Trophoblast cell (in vitro differentiated cells and primary cell): ENCODE results near the gene SLC43A2.

ENCODE experiments used
- DNase-seq, 2 donors: peaks; one replicate each; pipeline ENCODE4 v3.0.0-alpha.2; 2016
- H2AFZ ChIP-seq: 2 replicates; pipeline ENCODE4 v1.6.1; 2013; ENCODE audit warnings: low read length, moderate library complexity, mild to moderate bottlenecking; ENCODE audit not compliant: insufficient read depth, poor library complexity
- H2AK5ac ChIP-seq: 2 replicates; pipeline ENCODE4 v1.6.1; 2013; ENCODE audit warnings: mild to moderate bottlenecking, low read length
- H2BK120ac ChIP-seq: 2 replicates; pipeline ENCODE4 v1.6.1; 2013; ENCODE audit warnings: low read length, mild to moderate bottlenecking, moderate library complexity; ENCODE audit not compliant: insufficient read depth, poor library complexity
- H2BK12ac ChIP-seq: 2 replicates; pipeline ENCODE4 v1.6.1; 2013; ENCODE audit warnings: mild to moderate bottlenecking, low read length, moderate library complexity
- H2BK5ac ChIP-seq: 2 replicates; pipeline ENCODE4 v1.6.1; 2013; ENCODE audit warnings: low read length, low read depth, moderate library complexity, mild to moderate bottlenecking; ENCODE audit not compliant: poor library complexity
- H3K14ac ChIP-seq: 2 replicates; pipeline ENCODE4 v1.6.1; 2013; ENCODE audit warnings: mild to moderate bottlenecking, low read length
- H3K18ac ChIP-seq: 2 replicates; pipeline ENCODE4 v1.6.1; 2013; ENCODE audit warnings: mild to moderate bottlenecking, low read length
- H3K23ac ChIP-seq: 2 replicates; pipeline ENCODE4 v1.6.1; 2013; ENCODE audit warnings: low read length
- H3K27ac ChIP-seq: 2 replicates; pipeline ENCODE4 v1.5.1; 2013; ENCODE audit warnings: low read depth, mild to moderate bottlenecking, inconsistent platforms, low read length, moderate library complexity
- H3K27me3 ChIP-seq: 2 replicates; pipeline ENCODE4 v1.6.1; 2013; ENCODE audit warnings: inconsistent platforms, mild to moderate bottlenecking, low read length, moderate library complexity; ENCODE audit not compliant: insufficient read depth
- H3K36me3 ChIP-seq, 2 experiments: 1 replicate in 1 of 2; 2 replicates in 1 of 2; pipeline ENCODE4 v1.6.1; 2013; ENCODE audit warnings: low read length in 2 of 2, mild to moderate bottlenecking in 2 of 2, moderate library complexity in 1 of 2; ENCODE audit not compliant: insufficient read depth in 2 of 2, control insufficient read depth in 1 of 2
- H3K4ac ChIP-seq: 2 replicates; pipeline ENCODE4 v1.6.1; 2013; ENCODE audit warnings: low read depth, mild to moderate bottlenecking, low read length, moderate library complexity
- H3K4me1 ChIP-seq, 2 experiments: 1 replicate in 1 of 2; 2 replicates in 1 of 2; pipeline ENCODE4 v1.6.1; 2013; ENCODE audit warnings: low read length in 2 of 2, mild to moderate bottlenecking in 2 of 2, moderate library complexity in 1 of 2; ENCODE audit not compliant: insufficient read depth in 2 of 2, control insufficient read depth in 1 of 2
- H3K4me2 ChIP-seq: 2 replicates; pipeline ENCODE4 v1.6.1; 2013; ENCODE audit warnings: inconsistent platforms, mild to moderate bottlenecking, low read length, moderate library complexity
- H3K4me3 ChIP-seq: 2 replicates; pipeline ENCODE4 v1.5.1; 2013; ENCODE audit warnings: mild to moderate bottlenecking, low read depth, low read length, inconsistent platforms
- H3K79me1 ChIP-seq: one replicate; pipeline ENCODE4 v1.6.1; 2013; ENCODE audit warnings: low read length
- H3K79me2 ChIP-seq: 2 replicates; pipeline ENCODE4 v1.6.1; 2013; ENCODE audit warnings: low read length, mild to moderate bottlenecking; ENCODE audit not compliant: control insufficient read depth, insufficient read depth, poor library complexity
- H3K9ac ChIP-seq: 2 replicates; pipeline ENCODE4 v1.6.1; 2013; ENCODE audit warnings: mild to moderate bottlenecking, low read length
- H3K9me3 ChIP-seq: 2 replicates; pipeline ENCODE4 v1.6.1; 2013; ENCODE audit warnings: low read depth, mild to moderate bottlenecking, control low read depth, inconsistent platforms, low read length; ENCODE audit not compliant: insufficient read depth
- H4K12ac ChIP-seq: 2 replicates; pipeline ENCODE4 v1.6.1; 2013; ENCODE audit warnings: low read depth, mild to moderate bottlenecking, low read length, moderate library complexity
- H4K8ac ChIP-seq: 2 replicates; pipeline ENCODE4 v1.6.1; 2013; ENCODE audit warnings: low read depth, mild to moderate bottlenecking, low read length, moderate library complexity
- H4K91ac ChIP-seq: one replicate; pipeline ENCODE4 v1.6.1; 2013; ENCODE audit warnings: low read depth, mild to moderate bottlenecking, low read length, moderate library complexity
- WGBS: extraction: QIAGEN DNeasy Blood & Tissue Kit; methylation state at CpG from one replicate; pipeline ENCODE4 v1.1.7; 2013; ENCODE audit warnings: missing lambda C conversion rate; ENCODE audit not compliant: insufficient read length, insufficient coverage; ENCODE audit errors: extremely low coverage; 5-methylcytosine and 5-hydroxymethylcytosine counted together

Gene SLC43A2

GRCh38 chr17:1625581-1625980 lies 3.1 kb downstream of the SLC43A2 start:
- Histone ChIP-seq H3K9ac (no peak overlapping the region), H2BK5ac (no peak overlapping the region), H3K9me3 (peaks cover 2% of the 10 kb centered on the region), H3K36me3 (peaks cover 0 to 7% of the 10 kb centered on the region in 2 experiments), H3K79me2 (peaks cover 8% of the 10 kb centered on the region), H3K4me3 (no peak overlapping the region), H3K18ac (no peak overlapping the region), H3K79me1 (peaks cover 29% of the 10 kb centered on the region), H3K27ac (no peak overlapping the region), H3K4me2 (no peak overlapping the region), H3K4me1 (peaks cover 16 to 25% of the 10 kb centered on the region in 2 experiments), H2BK12ac (no peak overlapping the region), H4K91ac (no peak overlapping the region), H3K27me3 (no peaks in the 10 kb centered on the region), H3K4ac (no peak overlapping the region), H2BK120ac (no peak overlapping the region), H4K12ac (no peak overlapping the region), H2AK5ac (no peak overlapping the region), H3K23ac (no peak overlapping the region), H4K8ac (peak overlapping the region; percentile 22), H2AFZ (no peak overlapping the region), H3K14ac (no peak overlapping the region)
- no peak for DNase-seq
- WGBS, result no CpG with 5 or more reads among the region's 6 CpGs

- H3K79me2 ChIP-seq, result peaks cover 8% of the 10 kb centered on the region
- no peak overlapping the region for H3K4me2 ChIP-seq
- no peak overlapping the region for H2BK5ac ChIP-seq
- no peak overlapping the region for H2AFZ ChIP-seq
- H3K4me1 ChIP-seq, result peaks cover 16 to 25% of the 10 kb centered on the region in 2 experiments
- H3K36me3 ChIP-seq, result peaks cover 0 to 7% of the 10 kb centered on the region in 2 experiments
- H4K12ac ChIP-seq, result no peak overlapping the region
- H4K91ac ChIP-seq, result no peak overlapping the region
- H3K9me3 ChIP-seq, result peaks cover 2% of the 10 kb centered on the region
- no peaks in the 10 kb centered on the region for H3K27me3 ChIP-seq
- no peak overlapping the region for H3K9ac ChIP-seq
- H3K14ac ChIP-seq, result no peak overlapping the region
- peaks cover 29% of the 10 kb centered on the region for H3K79me1 ChIP-seq
- WGBS, result no CpG with 5 or more reads among the region's 14 CpGs
- no peak overlapping the region for H3K4ac ChIP-seq
- H2BK120ac ChIP-seq, result no peak overlapping the region
- no peak overlapping the region for H2BK12ac ChIP-seq
- H3K18ac ChIP-seq, result peak overlapping the region; percentile 4
- H3K4me3 ChIP-seq, result no peak overlapping the region
- H4K8ac ChIP-seq, result no peak overlapping the region
- H3K27ac ChIP-seq, result no peak overlapping the region
- no peak for DNase-seq
- H3K23ac ChIP-seq, result no peak overlapping the region
- H2AK5ac ChIP-seq, result no peak overlapping the region
These were observed 3.6 kb downstream of the SLC43A2 start for GRCh38 chr17:1625053-1625452.

GRCh38 chr17:1624650-1625049 lies 4.0 kb downstream of the SLC43A2 start:
- Histone ChIP-seq H3K36me3 (peaks cover 0 to 9% of the 10 kb centered on the region in 2 experiments), H4K91ac (no peak overlapping the region), H3K27me3 (no peaks in the 10 kb centered on the region), H2AFZ (no peak overlapping the region), H3K23ac (no peak overlapping the region), H3K79me1 (peaks cover 29% of the 10 kb centered on the region), H4K8ac (no peak overlapping the region), H3K4me1 (peaks cover 12 to 25% of the 10 kb centered on the region in 2 experiments), H3K79me2 (peaks cover 8% of the 10 kb centered on the region), H3K14ac (no peak overlapping the region), H4K12ac (no peak overlapping the region), H2AK5ac (no peak overlapping the region), H3K27ac (no peak overlapping the region), H3K4ac (no peak overlapping the region), H2BK12ac (no peak overlapping the region), H3K4me3 (no peak overlapping the region), H2BK120ac (no peak overlapping the region), H2BK5ac (no peak overlapping the region), H3K9me3 (peaks cover 2% of the 10 kb centered on the region), H3K4me2 (no peak overlapping the region), H3K9ac (no peak overlapping the region), H3K18ac (no peak overlapping the region)
- no CpG with 5 or more reads among the region's 12 CpGs for WGBS
- no peak for DNase-seq

- no peaks in the 10 kb centered on the region for H3K27me3 ChIP-seq
- peak overlapping the region; percentile 53 for H4K91ac ChIP-seq
- H2BK5ac ChIP-seq, result no peak overlapping the region
- no peak overlapping the region for H3K14ac ChIP-seq
- no peak overlapping the region for H3K27ac ChIP-seq
- peaks cover 6% of the 10 kb centered on the region for H3K79me2 ChIP-seq
- H3K4ac ChIP-seq, result no peak overlapping the region
- no peak overlapping the region for H3K18ac ChIP-seq
- no peak overlapping the region for H4K8ac ChIP-seq
- H4K12ac ChIP-seq, result no peak overlapping the region
- no peak overlapping the region for H2AK5ac ChIP-seq
- H3K36me3 ChIP-seq, result peaks cover 6 to 14% of the 10 kb centered on the region in 2 experiments
- H3K9me3 ChIP-seq, result peaks cover 2% of the 10 kb centered on the region
- WGBS, result no CpG with 5 or more reads among the region's 14 CpGs
- no peak overlapping the region for H3K23ac ChIP-seq
- H3K4me1 ChIP-seq, result peaks cover 12 to 24% of the 10 kb centered on the region in 2 experiments
- H3K9ac ChIP-seq, result no peak overlapping the region
- peaks cover 22% of the 10 kb centered on the region for H3K79me1 ChIP-seq
- H2BK120ac ChIP-seq, result no peak overlapping the region
- H2BK12ac ChIP-seq, result no peak overlapping the region
- H3K4me3 ChIP-seq, result no peak overlapping the region
- DNase-seq, result no peak
- no peak overlapping the region for H2AFZ ChIP-seq
- H3K4me2 ChIP-seq, result no peak overlapping the region
These were observed 5.5 kb downstream of the SLC43A2 start for GRCh38 chr17:1623057-1623630.
